PC-3 (cell line): ENCODE results near the gene ASB10. TPM values are rescaled to one million over a fixed set of nuclear protein-coding genes. Genes with fewer than 3 reads are reported as not detected.

Source experiments
- ATAC-seq: fragments of 200-7000 bp; cut with Tn5 transposase; 2 replicates; pipeline ENCODE4 v1.9.1; 2020; ENCODE audit warnings: mild to moderate bottlenecking, moderate library complexity
- BruUV-seq: library from RNA; stranded (reverse); fragments of 400-500 nt; replicated peaks from 2 replicates; lab custom pipeline; 2021; lab: Mats Ljungman, UMichigan
- CTCF ChIA-PET: fragments of 300-600 bp; sonication (Branson Sonifier 250); formaldehyde crosslinking; loops from one replicate; lab custom pipeline; 2022; ENCODE audit warnings: antibody characterized with exemption; lab: Charles Lee
- POLR2A ChIA-PET: fragments of 300-600 bp; sonication (Branson Sonifier 250); formaldehyde crosslinking; loops from one replicate; lab custom pipeline; 2022; ENCODE audit warnings: antibody characterized with exemption; ENCODE audit not compliant: unreplicated experiment; lab: Charles Lee
- DNase-seq: peaks from one replicate; pipeline ENCODE4 v3.0.0-alpha.2; 2015
- H2AFZ ChIP-seq: fragments of 300-600 bp; sonication (generic); 2 replicates; pipeline ENCODE4 v1.6.0; 2016; ENCODE audit warnings: antibody characterized with exemption, low read length
- H3F3A ChIP-seq: fragments of 300-600 bp; sonication (generic); one replicate; pipeline ENCODE4 v1.6.0; 2017; ENCODE audit warnings: antibody characterized with exemption, low read length, control low read depth, mild to moderate bottlenecking; ENCODE audit not compliant: unreplicated experiment
- H3K27ac ChIP-seq: fragments of 300-600 bp; sonication (generic); 2 replicates; pipeline ENCODE4 v1.5.1; 2016; ENCODE audit warnings: mild to moderate bottlenecking, low read length
- H3K27me3 ChIP-seq: fragments of 300-600 bp; sonication (generic); 2 replicates; pipeline ENCODE4 v1.6.1; 2016; ENCODE audit warnings: low read length, mixed read lengths
- H3K36me3 ChIP-seq: fragments of 300-600 bp; sonication (generic); 2 replicates; pipeline ENCODE4 v1.6.1; 2016; ENCODE audit warnings: low read depth, mixed run types, low read length, mixed read lengths
- H3K4me1 ChIP-seq: fragments of 300-600 bp; sonication (generic); 2 replicates; pipeline ENCODE4 v1.5.1; 2016; ENCODE audit warnings: low read length; ENCODE audit not compliant: insufficient read depth
- H3K4me2 ChIP-seq: fragments of 300-600 bp; sonication (generic); 2 replicates; pipeline ENCODE4 v1.6.0; 2016; ENCODE audit warnings: low read length
- H3K4me3 ChIP-seq: fragments of 300-600 bp; sonication (generic); 2 replicates; pipeline ENCODE4 v1.5.1; 2016; ENCODE audit warnings: mild to moderate bottlenecking, low read length, mixed read lengths
- H3K79me2 ChIP-seq: fragments of 300-600 bp; sonication (generic); 2 replicates; pipeline ENCODE4 v1.6.1; 2017; ENCODE audit warnings: low read length, mixed read lengths
- H3K9ac ChIP-seq: fragments of 300-600 bp; sonication (generic); 2 replicates; pipeline ENCODE4 v1.6.0; 2016; ENCODE audit warnings: mild to moderate bottlenecking, low read length
- H3K9me2 ChIP-seq: fragments of 300-600 bp; sonication (generic); replicated peaks from 2 replicates; pipeline ENCODE4 v1.6.1; 2016; ENCODE audit warnings: mixed run types, low read length, mixed read lengths
- H3K9me3 ChIP-seq: fragments of 300-600 bp; sonication (generic); 2 replicates; pipeline ENCODE4 v1.6.1; 2016; ENCODE audit warnings: low read length, mixed read lengths
- H4K20me1 ChIP-seq: fragments of 300-600 bp; sonication (generic); 2 replicates; pipeline ENCODE4 v1.6.1; 2016; ENCODE audit warnings: low read length, mixed read lengths
- CTCF ChIP-seq: fragments of 300-600 bp; sonication (generic); conservative IDR thresholded peaks from 2 replicates; pipeline ENCODE4 v1.5.1; 2017; ENCODE audit warnings: antibody characterized with exemption, low read depth, mild to moderate bottlenecking, low read length
- EZH2 ChIP-seq: fragments of 300-600 bp; sonication (generic); IDR thresholded peaks from one replicate; pipeline ENCODE4 v1.6.1; 2017; ENCODE audit warnings: antibody characterized with exemption, mild to moderate bottlenecking, low read length; ENCODE audit not compliant: unreplicated experiment
- EZH2phosphoT487 ChIP-seq: fragments of 300-600 bp; sonication (generic); IDR thresholded peaks from 2 replicates; pipeline ENCODE4 v1.6.1; 2018; ENCODE audit warnings: mild to moderate bottlenecking, antibody characterized with exemption, low read length, borderline replicate concordance
- intact Hi-C: fragments of 100-400 bp; cut with micrococcal nuclease; formaldehyde crosslinking; loops from 2 replicates; pipeline ENCODE4 v1.9.0; 2023
- total RNA-seq: library from RNA; depleted of rRNA; stranded (reverse); fragments of >200 nt; gene quantifications from 2 replicates; pipeline ENCODE4 v1.2.3, GENCODE V29; 2014

Gene ASB10
- total RNA-seq, 1 experiment from 2014 or later = not detected

GRCh38 chr7:151192002-151192539 is 5.0 kb upstream of the ASB10 start:
- no TSS peak for BruUV-seq
- no peak for DNase-seq
- Histone ChIP-seq H3K9me3 (no peaks in the 10 kb centered on the region), H3K27ac (no peak overlapping the region), H3K27me3 (peaks cover 59% of the 10 kb centered on the region), H3K79me2 (no peaks in the 10 kb centered on the region), H3K9ac (no peak overlapping the region), H3K4me3 (no peak overlapping the region), H3K4me1 (no peaks in the 10 kb centered on the region), H3K4me2 (no peak overlapping the region), H2AFZ (no peak overlapping the region), H3K36me3 (no peaks in the 10 kb centered on the region), H4K20me1 (no peaks in the 10 kb centered on the region), H3K9me2 (no peaks in the 10 kb centered on the region), H3F3A (no peaks in the 10 kb centered on the region)
- ChIA-PET CTCF (no interaction called here), POLR2A (no interaction called here)
- ATAC-seq = no peak
- TF ChIP-seq EZH2 (no peak), CTCF (no peak), EZH2phosphoT487 (no peak)
- intact Hi-C loops = no loop called here

DNA sequence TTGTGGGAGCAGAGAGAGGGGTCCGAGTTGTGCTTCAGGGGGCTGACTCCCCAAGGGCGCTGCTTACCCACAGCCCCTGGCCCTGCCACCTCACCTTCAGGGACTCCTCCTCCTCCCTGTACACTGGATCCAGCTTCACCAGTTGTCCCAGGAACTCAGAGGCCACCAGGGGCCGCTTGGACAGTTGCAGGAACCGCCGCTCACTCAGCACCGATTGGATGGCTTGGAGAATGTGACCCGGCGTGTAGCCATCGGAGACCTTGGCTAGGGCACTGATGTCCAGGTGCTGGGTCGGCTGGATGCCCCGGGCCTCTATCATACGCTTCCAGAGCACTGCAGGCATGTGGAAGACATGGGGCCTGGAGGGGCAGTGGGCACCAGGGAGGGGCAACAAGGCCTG is 4.5 kb upstream of the ASB10 start:
- no peak for TF ChIP-seq EZH2
- TF ChIP-seq EZH2phosphoT487 = no peak
- TF ChIP-seq CTCF = no peak

GRCh38 chr7:151189038-151189437 is 2.0 kb upstream of the ASB10 start:
- Histone ChIP-seq H4K20me1 (no peaks in the 10 kb centered on the region), H3K4me3 (no peak overlapping the region), H3K4me1 (no peaks in the 10 kb centered on the region), H3K9ac (no peak overlapping the region), H3K27ac (no peak overlapping the region), H3K9me3 (no peaks in the 10 kb centered on the region), H3F3A (no peaks in the 10 kb centered on the region), H2AFZ (no peak overlapping the region), H3K9me2 (no peaks in the 10 kb centered on the region), H3K4me2 (no peak overlapping the region), H3K79me2 (no peaks in the 10 kb centered on the region), H3K36me3 (no peaks in the 10 kb centered on the region), H3K27me3 (peaks cover 37% of the 10 kb centered on the region)
- ChIA-PET POLR2A (no interaction called here), CTCF (no interaction called here)
- intact Hi-C loops = no loop called here
- no peak for DNase-seq
- no TSS peak for BruUV-seq
- no peak for TF ChIP-seq CTCF
- TF ChIP-seq EZH2phosphoT487 = no peak
- TF ChIP-seq EZH2 = no peak
- no peak for ATAC-seq

More for the DNA sequence above, 4.5 kb upstream of the ASB10 start:
- Histone ChIP-seq H4K20me1 (no peaks in the 10 kb centered on the region), H3K4me3 (no peak overlapping the region), H3K4me1 (no peaks in the 10 kb centered on the region), H3K9ac (no peak overlapping the region), H3K27ac (no peak overlapping the region), H3K9me2 (no peaks in the 10 kb centered on the region), H3K4me2 (no peak overlapping the region), H3K9me3 (no peaks in the 10 kb centered on the region), H3K36me3 (no peaks in the 10 kb centered on the region), H3K79me2 (no peaks in the 10 kb centered on the region), H3F3A (no peaks in the 10 kb centered on the region), H2AFZ (no peak overlapping the region), H3K27me3 (peaks cover 54% of the 10 kb centered on the region)
- no peak for DNase-seq
- no TSS peak for BruUV-seq
- ATAC-seq = no peak
- ChIA-PET POLR2A (no interaction called here), CTCF (no interaction called here)
- intact Hi-C loops = no loop called here
